ENCODE data around the gene KLHL2. TPM values are rescaled to one million over a fixed set of nuclear protein-coding genes. Genes with fewer than 3 reads are reported as not detected.

The KLHL2 gene
- polyA plus RNA-seq, 4 donors, result 14.1 to 26.3 (median 21.7) TPM

GRCh38 chr4:165359506-165359905 is 152.1 kb downstream of the KLHL2 start:
- DNase-seq (ENCODE audit: low read depth in 4 of 4, low spot score in 3 of 4), result no peak

DNA sequence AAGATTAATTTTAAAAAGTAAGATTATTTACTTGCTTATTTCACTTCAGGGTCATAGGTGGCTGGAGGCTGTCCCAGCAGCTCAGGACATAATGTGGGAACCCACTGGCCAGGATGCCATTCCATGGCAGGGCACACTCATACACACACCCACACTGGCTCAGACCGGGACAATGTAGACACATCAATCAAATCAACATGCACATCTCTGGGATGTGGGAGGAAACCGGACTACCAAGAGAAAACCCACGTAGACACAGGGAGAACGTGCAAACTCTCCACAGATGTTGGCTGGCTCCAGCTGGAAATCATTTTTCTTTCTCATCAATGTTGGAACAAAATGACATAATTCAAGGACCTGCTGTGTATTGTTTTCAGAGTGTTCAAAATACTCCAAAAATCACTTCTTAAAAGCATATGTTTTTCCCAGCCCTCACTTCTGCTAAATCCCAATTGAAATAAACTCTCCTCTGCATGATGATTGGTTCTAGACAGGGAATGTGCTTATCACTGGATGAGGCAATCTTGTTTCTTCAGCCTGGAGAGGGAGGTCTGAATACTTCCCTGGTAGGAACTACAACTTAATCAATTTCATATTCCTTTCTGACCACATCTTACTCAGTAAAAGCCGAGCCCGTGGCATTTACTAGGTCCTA is 152.8 kb downstream of the KLHL2 start:
- no peak for DNase-seq (ENCODE audit: low read depth in 4 of 4, low spot score in 3 of 4)

- no peak for DNase-seq (ENCODE audit: low read depth in 4 of 4, low spot score in 3 of 4)
Observed at GRCh38 chr4:165360985-165361670, 153.8 kb downstream of the KLHL2 start.

- no peak for DNase-seq (ENCODE audit: low read depth in 4 of 4, low spot score in 3 of 4)
Observed at GRCh38 chr4:165361810-165362209, 154.4 kb downstream of the KLHL2 start.

DNA sequence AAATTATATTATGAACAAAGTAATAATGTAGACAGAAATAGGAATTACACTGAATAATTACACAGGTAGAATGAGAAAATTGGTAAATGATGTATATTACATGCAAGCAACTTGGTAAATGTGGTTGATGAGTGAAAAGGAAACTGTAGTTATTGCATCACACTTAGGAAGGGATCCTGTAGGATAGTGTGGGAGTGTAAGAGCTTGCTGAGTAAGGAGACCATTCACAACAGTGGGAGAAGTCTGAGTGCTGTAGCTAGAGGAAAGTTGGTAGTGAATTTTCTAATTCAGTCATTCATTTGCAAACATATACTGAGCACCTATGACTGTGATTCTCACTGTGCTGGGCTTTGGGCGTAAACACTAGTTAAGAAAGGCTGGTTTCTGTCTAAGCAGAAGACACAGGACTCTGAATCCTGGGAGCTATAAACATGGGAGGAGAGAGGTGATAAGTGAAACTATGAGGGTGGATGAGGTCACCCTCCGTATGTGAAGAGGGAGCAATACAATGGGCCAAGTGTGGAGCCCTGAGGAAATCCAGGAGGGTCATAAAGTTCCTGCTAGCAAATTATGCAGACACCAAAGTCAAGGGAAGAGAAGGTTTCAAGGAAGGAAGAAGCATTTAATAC is 157.2 kb downstream of the KLHL2 start:
- DNase-seq (ENCODE audit: low read depth in 4 of 4, low spot score in 3 of 4), result no peak

- DNase-seq (ENCODE audit: low read depth in 4 of 4, low spot score in 3 of 4), result no peak
Observed at GRCh38 chr4:165367040-165367439, 159.7 kb downstream of the KLHL2 start.

- DNase-seq (ENCODE audit: low read depth in 4 of 4, low spot score in 3 of 4), result no peak
Observed at GRCh38 chr4:165368114-165368513, 160.8 kb downstream of the KLHL2 start.

- no peak for DNase-seq (ENCODE audit: low read depth in 4 of 4, low spot score in 3 of 4)
Observed at GRCh38 chr4:165368567-165368966, 161.2 kb downstream of the KLHL2 start.

DNA sequence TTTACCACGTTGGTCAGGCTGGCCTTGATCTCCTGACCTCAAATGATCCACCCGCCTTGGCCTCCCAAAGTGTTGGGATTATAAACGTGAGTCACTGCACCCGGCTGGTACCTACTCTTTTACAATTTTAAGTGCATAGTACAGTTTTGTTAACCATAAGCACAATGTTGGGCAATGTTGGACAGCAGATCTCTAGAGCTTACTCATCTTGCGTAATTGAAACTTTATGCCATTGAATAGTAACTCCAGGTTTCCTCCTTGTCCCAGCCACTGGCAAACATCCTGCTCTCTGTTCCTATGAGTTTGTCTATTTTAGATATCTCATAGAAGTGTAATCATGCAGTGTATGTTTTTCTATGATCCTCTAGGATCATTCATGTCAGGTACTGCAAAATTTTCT is 162.2 kb downstream of the KLHL2 start:
- DNase-seq (ENCODE audit: low read depth in 4 of 4, low spot score in 3 of 4), result no peak

DNA sequence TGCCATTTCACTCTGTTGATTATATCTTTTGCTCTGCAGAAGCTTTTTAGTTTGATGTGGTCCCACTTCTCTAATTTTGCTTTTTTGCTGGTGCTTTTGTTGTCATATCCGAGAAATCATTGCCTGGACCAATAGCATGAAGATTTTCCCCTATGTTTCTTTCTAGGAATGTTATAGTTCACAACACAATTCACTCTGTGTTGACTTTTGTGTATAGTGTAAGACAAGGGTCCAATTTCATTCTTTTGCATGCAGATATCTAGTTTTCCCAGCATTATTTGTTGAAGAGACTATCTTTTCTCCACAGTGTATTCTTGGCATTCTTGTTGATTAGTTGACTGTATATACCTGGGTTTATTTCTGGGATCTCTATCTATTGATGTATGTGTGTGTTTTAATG is 163.2 kb downstream of the KLHL2 start:
- DNase-seq (ENCODE audit: low read depth in 4 of 4, low spot score in 3 of 4), result no peak

Other genes starting within 250 kb of the KLHL2 start
- gene TRIM61, start 229.9 kb upstream of the KLHL2 start, polyA plus RNA-seq (ENCODE audit: insufficient read length in 4 of 4), result 1 to 10 TPM; 2.2 to 3.3 (median 2.8) TPM
- under 1 TPM in 1 of 4 donors, not detected in 3; 0.11 TPM for gene TRIM60, start 175.6 kb upstream of the KLHL2 start, polyA plus RNA-seq (ENCODE audit: insufficient read length in 4 of 4)
- not detected for gene TRIM75, start 153.7 kb upstream of the KLHL2 start, polyA plus RNA-seq (ENCODE audit: insufficient read length in 4 of 4)
- 10 to 100 TPM; 16.4 to 35.2 (median 32.1) TPM for gene TMEM192, start 94.7 kb upstream of the KLHL2 start, polyA plus RNA-seq (ENCODE audit: insufficient read length in 4 of 4)
- gene MSMO1, start 120.1 kb downstream of the KLHL2 start, polyA plus RNA-seq (ENCODE audit: insufficient read length in 4 of 4), result 10 to 100 TPM; 39.1 to 80.1 (median 70.5) TPM
- gene CPE, start 171.4 kb downstream of the KLHL2 start, polyA plus RNA-seq (ENCODE audit: insufficient read length in 4 of 4), result 100 to 1,000 TPM in 3 of 4 donors, 10 to 100 TPM in 1; 82.8 to 488 (median 175) TPM

All from left renal pelvis (tissue), 4 donors.